A673 (cell line): Measurements from ENCODE around the gene SERINC2. TPM values are rescaled to one million over a fixed set of nuclear protein-coding genes. Genes with fewer than 3 reads are reported as not detected.

Experiments used
- BruUV-seq: library from RNA; stranded (reverse); fragments of 400-500 nt; replicated peaks from 2 replicates; lab custom pipeline; 2021; lab: Mats Ljungman, UMichigan
- CTCF ChIA-PET: fragments of 300-600 bp; sonication (Branson Sonifier 250); formaldehyde crosslinking; loops from one replicate; lab custom pipeline; 2022; ENCODE audit warnings: antibody characterized with exemption; lab: Charles Lee
- POLR2A ChIA-PET: fragments of 300-600 bp; sonication (Branson Sonifier 250); formaldehyde crosslinking; loops from one replicate; lab custom pipeline; 2022; ENCODE audit warnings: antibody characterized with exemption; ENCODE audit not compliant: low non-redundant PET; lab: Charles Lee
- DNase-seq: peaks from one replicate; pipeline ENCODE4 v3.0.0-alpha.2; 2015; ENCODE audit warnings: low spot score
- H3K27ac ChIP-seq: fragments of 200-600 bp; sonication (generic); 2 replicates; pipeline ENCODE4 v1.5.1; 2016; ENCODE audit warnings: mixed run types, low read depth, mild to moderate bottlenecking, mixed read lengths, antibody characterized with exemption, low read length; ENCODE audit not compliant: poor library complexity, severe bottlenecking
- H3K27me3 ChIP-seq: fragments of 200-600 bp; sonication (generic); replicated peaks from 2 replicates; pipeline ENCODE4 v1.6.1; 2017; ENCODE audit warnings: mixed run types, low read depth, mild to moderate bottlenecking, mixed read lengths, antibody characterized with exemption, low read length; ENCODE audit not compliant: insufficient read depth, poor library complexity
- H3K36me3 ChIP-seq: fragments of 200-600 bp; sonication (generic); 2 replicates; pipeline ENCODE4 v1.6.1; 2016; ENCODE audit warnings: mixed run types, mild to moderate bottlenecking, mixed read lengths, antibody characterized with exemption, low read length; ENCODE audit not compliant: insufficient read depth, poor library complexity, severe bottlenecking
- H3K4me1 ChIP-seq: fragments of 200-600 bp; sonication (generic); 2 replicates; pipeline ENCODE4 v1.6.1; 2017; ENCODE audit warnings: mixed run types, mild to moderate bottlenecking, mixed read lengths, antibody characterized with exemption, low read length; ENCODE audit not compliant: insufficient read depth, poor library complexity, severe bottlenecking
- H3K4me3 ChIP-seq: fragments of 200-600 bp; sonication (generic); 2 replicates; pipeline ENCODE4 v1.5.1; 2016; ENCODE audit warnings: low read depth, mixed run types, mild to moderate bottlenecking, mixed read lengths, low read length; ENCODE audit not compliant: poor library complexity, severe bottlenecking
- H3K9me3 ChIP-seq: fragments of 200-600 bp; sonication (generic); 2 replicates; pipeline ENCODE4 v1.6.1; 2016; ENCODE audit warnings: mixed run types, low read depth, mild to moderate bottlenecking, mixed read lengths, antibody characterized with exemption, low read length; ENCODE audit not compliant: poor library complexity, severe bottlenecking
- EZH2 ChIP-seq: fragments of 200-600 bp; sonication (generic); IDR thresholded peaks from 2 replicates; pipeline ENCODE4 v1.6.1; 2017; ENCODE audit warnings: borderline replicate concordance, low read depth, mild to moderate bottlenecking, mixed read lengths, antibody characterized with exemption, low read length; ENCODE audit not compliant: poor library complexity, severe bottlenecking
- intact Hi-C: fragments of 100-400 bp; cut with micrococcal nuclease; formaldehyde crosslinking; loops from one replicate; pipeline ENCODE4 v1.10.0; 2022; ENCODE audit not compliant: unreplicated experiment
- total RNA-seq: library from RNA; stranded (reverse); gene quantifications from 2 replicates; pipeline ENCODE4 v1.2.3, GENCODE V29; 2021
- TF ChIP-seq, protein P1 (sequence below): fragments of 300-800, 200-600 bp; sonication (generic); conservative IDR thresholded peaks from 2 replicates; pipeline ENCODE4 v1.5.1; 2017; ENCODE audit warnings: low read depth, mild to moderate bottlenecking, antibody characterized with exemption, low read length, moderate library complexity, mixed read lengths

Gene SERINC2
- total RNA-seq, 1 experiment from 2014 or later: 0.30 TPM

- Histone ChIP-seq H3K4me1 (no peaks in the 10 kb centered on the region), H3K27me3 (no peaks in the 10 kb centered on the region), H3K4me3 (no peak overlapping the region), H3K9me3 (no peaks in the 10 kb centered on the region), H3K27ac (no peak overlapping the region), H3K36me3 (no peaks in the 10 kb centered on the region)
- DNase-seq: no peak
- POLR2A ChIA-PET: no interaction called here
- CTCF ChIA-PET: interaction anchor here (0.6 kb wide), 1 partner anchor 271 kb away, joined by 6 read pairs; no protein-coding TSS in a partner anchor
- no TSS peak for BruUV-seq
- intact Hi-C loops: no loop called here
- no peak for TF ChIP-seq EZH2
- TF ChIP-seq, protein P1, sequence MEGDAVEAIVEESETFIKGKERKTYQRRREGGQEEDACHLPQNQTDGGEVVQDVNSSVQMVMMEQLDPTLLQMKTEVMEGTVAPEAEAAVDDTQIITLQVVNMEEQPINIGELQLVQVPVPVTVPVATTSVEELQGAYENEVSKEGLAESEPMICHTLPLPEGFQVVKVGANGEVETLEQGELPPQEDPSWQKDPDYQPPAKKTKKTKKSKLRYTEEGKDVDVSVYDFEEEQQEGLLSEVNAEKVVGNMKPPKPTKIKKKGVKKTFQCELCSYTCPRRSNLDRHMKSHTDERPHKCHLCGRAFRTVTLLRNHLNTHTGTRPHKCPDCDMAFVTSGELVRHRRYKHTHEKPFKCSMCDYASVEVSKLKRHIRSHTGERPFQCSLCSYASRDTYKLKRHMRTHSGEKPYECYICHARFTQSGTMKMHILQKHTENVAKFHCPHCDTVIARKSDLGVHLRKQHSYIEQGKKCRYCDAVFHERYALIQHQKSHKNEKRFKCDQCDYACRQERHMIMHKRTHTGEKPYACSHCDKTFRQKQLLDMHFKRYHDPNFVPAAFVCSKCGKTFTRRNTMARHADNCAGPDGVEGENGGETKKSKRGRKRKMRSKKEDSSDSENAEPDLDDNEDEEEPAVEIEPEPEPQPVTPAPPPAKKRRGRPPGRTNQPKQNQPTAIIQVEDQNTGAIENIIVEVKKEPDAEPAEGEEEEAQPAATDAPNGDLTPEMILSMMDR: no peak
Measured at GRCh38 chr1:31401241-31401640, 11.8 kb upstream of the SERINC2 start.

- no peak overlapping the region for H3K4me3 ChIP-seq
- TF ChIP-seq, protein P1: no peak
- TF ChIP-seq EZH2: no peak
- no peaks in the 10 kb centered on the region for H3K36me3 ChIP-seq
- H3K27me3 ChIP-seq: peaks cover 6% of the 10 kb centered on the region
- no peak for DNase-seq
- H3K4me1 ChIP-seq: no peaks in the 10 kb centered on the region
- CTCF ChIA-PET: interaction anchor here (0.7 kb wide), 1 partner anchor 143 kb away, joined by 5 read pairs; no protein-coding TSS in a partner anchor
- intact Hi-C loops: no loop called here
- no TSS peak for BruUV-seq
- POLR2A ChIA-PET: no interaction called here
- H3K27ac ChIP-seq: no peak overlapping the region
- H3K9me3 ChIP-seq: no peaks in the 10 kb centered on the region
Measured at GRCh38 chr1:31405578-31406245, 7.3 kb upstream of the SERINC2 start.

GRCh38 chr1:31407029-31407626 is 5.9 kb upstream of the SERINC2 start:
- Histone ChIP-seq H3K27me3 (peaks cover 19% of the 10 kb centered on the region), H3K4me3 (no peak overlapping the region), H3K27ac (no peak overlapping the region), H3K9me3 (no peaks in the 10 kb centered on the region), H3K4me1 (no peaks in the 10 kb centered on the region), H3K36me3 (no peaks in the 10 kb centered on the region)
- ChIA-PET CTCF (no interaction called here), POLR2A (no interaction called here)
- intact Hi-C loops: no loop called here
- DNase-seq: no peak
- no peak for TF ChIP-seq EZH2
- TF ChIP-seq, protein P1: no peak
- no TSS peak for BruUV-seq
